22Rv1 (cell line): Measurements from ENCODE around the gene MAGT1.

Experiments used
- CTCF ChIP-seq: fragments of 450-650 bp; IDR thresholded peaks from 2 replicates; pipeline ENCODE4 v1.5.1; 2017; ENCODE audit warnings: mild to moderate bottlenecking
- ZFX ChIP-seq: fragments of 450-650 bp; IDR thresholded peaks from 2 replicates; pipeline ENCODE4 v1.6.1; 2017; ENCODE audit warnings: antibody characterized with exemption, borderline replicate concordance

GRCh38 chrX:77893713-77894112 is 1.5 kb downstream of the MAGT1 start:
- TF ChIP-seq CTCF (no peak), ZFX (no peak)
